ENCODE data around the gene SYNE2. TPM values are rescaled to one million over a fixed set of nuclear protein-coding genes. Genes with fewer than 3 reads are reported as not detected.
A peak's percentile ranks its signal among the peaks of the same experiment; 100 is the strongest.

SYNE2 gene
- total and polyA plus RNA-seq, 2 of the 8 experiments (the other 6 are each of a cell fraction or from before 2014, with no cell fraction given) = 32.6 to 46.1 TPM

DNA sequence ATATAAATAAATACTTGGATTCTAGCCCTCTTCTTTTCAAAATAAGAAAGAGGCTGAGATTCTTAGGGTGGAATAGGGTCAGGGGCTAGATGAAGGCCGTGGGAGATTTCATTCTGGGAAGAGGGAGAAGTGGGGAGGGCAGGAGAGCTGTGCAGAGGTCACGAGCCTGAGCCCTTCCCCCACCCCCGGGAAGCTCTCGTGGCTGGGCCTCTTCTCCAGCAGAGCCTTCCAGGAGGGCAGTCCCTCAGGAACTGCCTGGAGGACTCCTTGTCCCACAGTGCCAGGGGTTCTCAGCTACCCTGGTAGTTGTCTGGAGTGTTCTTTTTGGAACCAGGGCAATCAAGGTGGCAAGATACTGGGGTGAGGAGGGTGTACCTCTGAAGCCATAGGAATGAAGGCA is 347.4 kb downstream of the SYNE2 start:
- Histone ChIP-seq H3K27ac (ENCODE audit: low read depth, low read length) (no peak overlapping the region), H4K91ac (replicated peaks; ENCODE audit: insufficient read length, low read length) (no peak overlapping the region), H3K4me1 (replicated peaks in 1 of 4; ENCODE audit: control insufficient read depth in 3 of 4, insufficient read depth in 4 of 4, low read length in 3 of 4) (peaks cover 8 to 20% (median 13%) of the 10 kb centered on the region in 4 experiments), H2BK20ac (ENCODE audit: low read length) (no peak overlapping the region), H4K5ac (ENCODE audit: insufficient read length, low read depth, low read length) (no peak overlapping the region), H3K14ac (ENCODE audit: insufficient read length) (no peak overlapping the region), H2BK12ac (ENCODE audit: low read depth, low read length) (no peak overlapping the region), H3K4me3 (ENCODE audit: extremely low read depth in 1 of 4, insufficient read depth in 2 of 4, low read depth in 3 of 4, low read length in 4 of 4) (no peak overlapping the region), H2AK5ac (ENCODE audit: low read depth, low read length) (no peak overlapping the region), H3K23me2 (ENCODE audit: low read depth, low read length) (no peaks in the 10 kb centered on the region), H3K79me2 (ENCODE audit: control insufficient read depth in 1 of 2, insufficient read depth in 2 of 2, low read length in 2 of 2) (peaks cover 0 to 5% of the 10 kb centered on the region in 2 experiments; a peak in 1 of 4 replicates), H3K23ac (ENCODE audit: insufficient read length) (no peak overlapping the region), H2BK120ac (replicated peaks; ENCODE audit: low read depth, low read length) (no peak overlapping the region), H2AFZ (ENCODE audit: low read length) (no peak overlapping the region), H4K8ac (ENCODE audit: extremely low read depth, insufficient read depth, low read length) (no peak overlapping the region), H3K4me2 (ENCODE audit: insufficient read depth in 1 of 2, low read depth in 2 of 2, low read length in 2 of 2) (peak overlapping the region in 1 of 2 experiments; percentile 7; a peak in 1 of 4 replicates), H4K20me1 (replicated peaks in 1 of 2; ENCODE audit: control insufficient read depth in 1 of 2, insufficient read depth in 2 of 2, low read length in 2 of 2) (peaks cover 0 to 2% of the 10 kb centered on the region in 2 experiments), H2BK15ac (ENCODE audit: low read length) (no peak overlapping the region), H3K79me1 (ENCODE audit: low read depth, low read length) (no peaks in the 10 kb centered on the region; the same call in 1 of the 2 replicates), H3K9ac (replicated peaks in 1 of 4; ENCODE audit: extremely low read depth in 1 of 4, low read depth in 3 of 4, low read length in 3 of 4) (no peak overlapping the region), H3K18ac (ENCODE audit: extremely low read depth, low read length) (peak overlapping the region; percentile 54; the same call in 1 of the 2 replicates), H3K9me3 (ENCODE audit: insufficient read depth in 2 of 2, low read depth in 1 of 2, low read length in 1 of 2) (no peaks in the 10 kb centered on the region), H3K36me3 (ENCODE audit: control insufficient read depth in 2 of 4, insufficient read depth in 4 of 4, low read length in 3 of 4) (no peaks in the 10 kb centered on the region), H3K27me3 (replicated peaks in 1 of 4; ENCODE audit: control insufficient read depth in 3 of 4, extremely low read depth in 1 of 4, insufficient read depth in 3 of 4, low read length in 3 of 4) (no peaks in the 10 kb centered on the region), H2BK5ac (ENCODE audit: low read depth, low read length) (no peak overlapping the region), H3K56ac (replicated peaks; ENCODE audit: insufficient read length, low read depth, low read length) (no peak overlapping the region), H3K4ac (replicated peaks; ENCODE audit: insufficient read length, low read depth, low read length) (no peak overlapping the region)
- ChIA-PET POLR2A (ENCODE audit: partially characterized antibody) (interaction anchor here (1.4 kb wide), 1 partner anchor 14 kb away, joined by 3 read pairs; no protein-coding TSS in a partner anchor), CTCF (ENCODE audit: partially characterized antibody) (interaction anchor here (0.6 to 2.6 kb wide), 11 partner anchors 9 to 424 kb away, joined by 3 to 14 read pairs (median 4); no protein-coding TSS in a partner anchor)
- 70% methylated on average over 4 of the region's 4 CpGs; no CpG with 5 or more reads in 1 of the 2 experiments for WGBS, 2 experiments (ENCODE audit: extremely low coverage in 1 of 2, insufficient coverage in 1 of 2, insufficient read length in 1 of 2, insufficient replicate concordance in 2 of 2, low coverage in 1 of 2, low lambda C conversion rate in 2 of 2, missing lambda C conversion rate in 1 of 2)
- FAIRE-seq (no peak), DNase-seq (ENCODE audit: low read depth in 1 of 2, low spot score in 2 of 2) (no peak)
- TF ChIP-seq EGR1 (IDR thresholded peaks at IDR 0.05; ENCODE audit: borderline replicate concordance, low read depth, low read length) (no peak), YY1 (IDR thresholded peaks at IDR 0.05; ENCODE audit: low read depth, low read length) (no peak), SIN3A (conservative IDR thresholded peaks at IDR 0.05 in 1 of 2, IDR thresholded peaks at IDR 0.05 in 1 of 2; ENCODE audit: low read depth in 1 of 2, low read length in 2 of 2) (no peak), RNF2 (IDR thresholded peaks at IDR 0.05; ENCODE audit: borderline replicate concordance, low read depth, low read length, missing control alignments, poor library complexity, severe bottlenecking) (no peak), CBX5 (IDR thresholded peaks at IDR 0.05; ENCODE audit: low read depth, low read length) (no peak), GTF2F1 (IDR thresholded peaks at IDR 0.05; ENCODE audit: borderline replicate concordance, low read depth, low read length) (no peak), BACH1 (IDR thresholded peaks at IDR 0.05; ENCODE audit: low read length) (no peak), HDAC6 (IDR thresholded peaks at IDR 0.05; ENCODE audit: low read depth, low read length) (no peak), PHF8 (conservative IDR thresholded peaks at IDR 0.05; ENCODE audit: low read depth, low read length) (no peak), TAF7 (optimal IDR thresholded peaks at IDR 0.05; ENCODE audit: borderline replicate concordance, low read depth, low read length) (no peak)

Measured in H1 (cell line).